GM12892 (cell line): Measurements from ENCODE around the gene FBXL19.

Source experiments
- POLR2A ChIP-seq: IDR thresholded peaks from 2 replicates; pipeline ENCODE4 v1.6.1; 2011; ENCODE audit warnings: low read depth, low read length, control low read depth
- POLR2AphosphoS5 ChIP-seq: IDR thresholded peaks from 2 replicates; pipeline ENCODE4 v1.6.1; 2011; ENCODE audit warnings: low read depth, low read length, control low read depth

DNA sequence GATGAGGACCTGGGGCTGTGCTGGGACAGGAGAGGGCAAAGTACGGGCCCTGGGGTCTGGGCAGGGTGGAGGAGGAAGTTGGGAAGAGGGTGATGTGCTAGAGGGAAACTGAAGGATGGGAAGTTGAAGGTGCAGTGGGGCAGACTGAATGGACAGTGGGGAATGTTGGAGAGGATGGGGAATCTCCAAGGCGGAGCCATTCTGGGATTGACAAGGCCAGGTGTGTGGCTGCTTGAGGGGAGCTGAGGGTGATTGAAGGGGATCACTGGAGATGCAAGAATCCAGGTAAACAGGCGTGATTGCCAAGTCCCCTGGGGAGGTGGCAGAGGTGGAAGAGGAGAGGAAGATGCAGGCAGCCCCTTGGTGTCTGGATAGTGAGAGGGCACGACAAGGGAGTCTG is 53.1 kb downstream of the FBXL19 start:
- TF ChIP-seq POLR2A (no peak), POLR2AphosphoS5 (no peak)
